Gastroesophageal sphincter (tissue), 4 donors: ENCODE measurements around the gene CABP7. TPM values are rescaled to one million over a fixed set of nuclear protein-coding genes. Genes with fewer than 3 reads are reported as not detected.

Source experiments
- ATAC-seq: fragments of 150-250 bp; one replicate; pipeline ENCODE4 v1.9.1; 2016; ENCODE audit warnings: mild to moderate bottlenecking, moderate library complexity
- H3K27ac ChIP-seq, 4 donors: fragments of 200-600 bp; sonication (generic) in 3 of 4; 1 replicate in 3 of 4; 2 replicates in 1 of 4; pipeline ENCODE4 v1.5.1; 2016 to 2019
- H3K27me3 ChIP-seq: fragments of 200-600 bp; sonication (generic); one replicate; pipeline ENCODE4 v1.5.1; 2019
- H3K36me3 ChIP-seq, 2 donors: fragments of 200-600 bp; sonication (generic); one replicate each; pipeline ENCODE4 v1.5.1; 2019; ENCODE audit warnings: control low read depth in 1 of 2
- H3K4me1 ChIP-seq, 3 donors: fragments of 200-600 bp; sonication (generic); 1 replicate in 2 of 3; 2 replicates in 1 of 3; pipeline ENCODE4 v1.5.1; 2016 to 2019; ENCODE audit warnings: control low read depth in 2 of 3
- H3K4me3 ChIP-seq, 2 donors: fragments of 200-600 bp; sonication (generic); one replicate each; pipeline ENCODE4 v1.5.1; 2019; ENCODE audit warnings: mild to moderate bottlenecking in 1 of 2, moderate library complexity in 1 of 2
- H3K9me3 ChIP-seq, 3 donors: fragments of 200-600 bp; sonication (generic); one replicate each; pipeline ENCODE4 v1.5.1; 2017 to 2019; ENCODE audit warnings: control low read depth in 2 of 3
- EP300 ChIP-seq: sonication (generic); formaldehyde crosslinking; IDR thresholded peaks from one replicate; pipeline ENCODE4 v1.6.1; 2017; ENCODE audit warnings: antibody characterized with exemption, mild to moderate bottlenecking
- POLR2A ChIP-seq, 2 donors: fragments of 450-650 bp; IDR thresholded peaks; one replicate each; pipeline ENCODE4 v1.6.1; 2017; ENCODE audit warnings: antibody characterized with exemption in 2 of 2, mild to moderate bottlenecking in 2 of 2, moderate library complexity in 1 of 2
- POLR2AphosphoS5 ChIP-seq: sonication (generic); formaldehyde crosslinking; IDR thresholded peaks from one replicate; pipeline ENCODE4 v1.6.1; 2017; ENCODE audit warnings: antibody characterized with exemption
- WGBS, 2 donors: methylation state at CpG; one replicate each; pipeline ENCODE4 v1.1.5; 2018; ENCODE audit warnings: low coverage in 1 of 2; 5-methylcytosine and 5-hydroxymethylcytosine counted together
- total RNA-seq, 4 donors: library from RNA; depleted of rRNA; stranded (reverse); fragments of >200 nt; gene quantifications; one replicate each; pipeline ENCODE4 v1.1.0, GENCODE V29; 2016
- TF ChIP-seq, protein P1 (sequence below), 4 experiments: fragments of 200-600 bp in 2 of 4; fragments of 450-650 bp in 2 of 4; sonication (generic) in 1 of 4; IDR thresholded peaks; one replicate each; pipeline ENCODE4 v1.5.1; 2017 to 2019; ENCODE audit warnings: antibody characterized with exemption in 4 of 4, mild to moderate bottlenecking in 2 of 4, moderate library complexity in 2 of 4

The CABP7 gene
- total RNA-seq, 4 donors from 2014 or later, result 0.27 to 0.62 (median 0.32) TPM; not detected in 1

DNA sequence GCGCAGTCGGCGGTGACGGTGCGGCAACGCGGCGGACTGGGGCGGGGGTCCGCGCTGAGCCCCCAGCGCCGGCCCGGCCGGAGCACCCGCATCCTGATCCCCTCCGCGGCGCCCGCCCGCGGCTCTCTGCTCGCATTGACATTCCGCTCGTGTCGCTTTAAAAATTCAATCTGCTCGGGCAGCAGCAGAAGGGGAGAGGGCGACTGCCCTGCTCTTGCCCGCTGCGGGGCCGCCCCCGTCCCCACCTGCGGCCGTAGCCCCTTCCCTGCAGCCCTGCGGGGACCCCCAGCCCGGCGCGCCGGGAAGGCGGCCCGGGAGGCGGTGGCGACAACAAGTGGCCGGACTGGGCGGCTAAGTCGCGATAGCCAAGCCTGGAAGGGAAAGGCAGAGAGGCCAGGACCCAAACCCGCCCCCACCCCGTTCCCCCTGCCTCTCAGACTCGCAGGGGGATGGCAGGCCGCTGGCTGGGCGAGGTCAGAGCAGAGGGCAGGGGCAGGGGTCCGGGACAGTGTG lies 1.1 kb downstream of the CABP7 start:
- H3K4me1 ChIP-seq, result peaks cover 0 to 18% (median 5%) of the 10 kb centered on the region in 3 donors
- peaks cover 73% of the 10 kb centered on the region for H3K27me3 ChIP-seq
- H3K4me3 ChIP-seq, result peak overlapping the region in 1 of 2 donors; percentile 44
- ATAC-seq, result no peak
- H3K9me3 ChIP-seq, result no peaks in the 10 kb centered on the region
- WGBS, 2 donors, result no CpG with 5 or more reads among the region's 53 CpGs
- no peak overlapping the region for H3K27ac ChIP-seq
- no peak for TF ChIP-seq POLR2A (IDR thresholded peaks at IDR 0.05)
- TF ChIP-seq POLR2AphosphoS5, result no peak
- TF ChIP-seq EP300, result no peak
- TF ChIP-seq, protein P1, sequence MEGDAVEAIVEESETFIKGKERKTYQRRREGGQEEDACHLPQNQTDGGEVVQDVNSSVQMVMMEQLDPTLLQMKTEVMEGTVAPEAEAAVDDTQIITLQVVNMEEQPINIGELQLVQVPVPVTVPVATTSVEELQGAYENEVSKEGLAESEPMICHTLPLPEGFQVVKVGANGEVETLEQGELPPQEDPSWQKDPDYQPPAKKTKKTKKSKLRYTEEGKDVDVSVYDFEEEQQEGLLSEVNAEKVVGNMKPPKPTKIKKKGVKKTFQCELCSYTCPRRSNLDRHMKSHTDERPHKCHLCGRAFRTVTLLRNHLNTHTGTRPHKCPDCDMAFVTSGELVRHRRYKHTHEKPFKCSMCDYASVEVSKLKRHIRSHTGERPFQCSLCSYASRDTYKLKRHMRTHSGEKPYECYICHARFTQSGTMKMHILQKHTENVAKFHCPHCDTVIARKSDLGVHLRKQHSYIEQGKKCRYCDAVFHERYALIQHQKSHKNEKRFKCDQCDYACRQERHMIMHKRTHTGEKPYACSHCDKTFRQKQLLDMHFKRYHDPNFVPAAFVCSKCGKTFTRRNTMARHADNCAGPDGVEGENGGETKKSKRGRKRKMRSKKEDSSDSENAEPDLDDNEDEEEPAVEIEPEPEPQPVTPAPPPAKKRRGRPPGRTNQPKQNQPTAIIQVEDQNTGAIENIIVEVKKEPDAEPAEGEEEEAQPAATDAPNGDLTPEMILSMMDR (IDR thresholded peaks at IDR 0.05), result no peak
- no peaks in the 10 kb centered on the region for H3K36me3 ChIP-seq

DNA sequence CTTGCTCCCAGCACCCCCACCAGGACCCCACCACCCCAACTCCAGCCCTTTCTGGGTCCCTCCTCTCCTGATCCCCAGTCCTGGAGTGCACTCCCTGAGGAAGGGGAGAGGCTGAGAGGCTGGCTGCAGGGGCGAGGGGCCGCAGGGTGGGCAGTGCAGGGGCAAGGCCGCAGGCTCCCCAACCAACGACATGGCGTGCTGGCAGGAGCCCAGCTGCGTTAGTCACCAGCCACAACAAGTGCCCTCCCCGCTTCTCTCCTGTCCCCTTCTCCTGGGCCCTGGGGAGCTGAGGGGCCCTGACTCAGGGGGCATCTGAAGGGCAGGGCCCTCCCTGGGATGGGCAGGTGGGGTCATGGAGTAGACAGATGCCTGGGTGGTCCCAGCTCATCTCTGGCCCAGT lies 2.3 kb downstream of the CABP7 start:
- H3K36me3 ChIP-seq, result no peaks in the 10 kb centered on the region
- no peak overlapping the region for H3K27ac ChIP-seq
- TF ChIP-seq, protein P1 (IDR thresholded peaks at IDR 0.05), result no peak
- no peak for TF ChIP-seq POLR2AphosphoS5
- no peak for TF ChIP-seq POLR2A (IDR thresholded peaks at IDR 0.05)
- TF ChIP-seq EP300, result no peak
- H3K4me3 ChIP-seq, result no peak overlapping the region
- no peak for ATAC-seq
- H3K4me1 ChIP-seq, result peaks cover 0 to 22% (median 5%) of the 10 kb centered on the region in 3 donors
- H3K9me3 ChIP-seq, result no peaks in the 10 kb centered on the region
- peaks cover 73% of the 10 kb centered on the region for H3K27me3 ChIP-seq
- WGBS, 2 donors, result 67% methylated on average over 3 of the region's 7 CpGs; no CpG with 5 or more reads in 1 of the 2 donors

DNA sequence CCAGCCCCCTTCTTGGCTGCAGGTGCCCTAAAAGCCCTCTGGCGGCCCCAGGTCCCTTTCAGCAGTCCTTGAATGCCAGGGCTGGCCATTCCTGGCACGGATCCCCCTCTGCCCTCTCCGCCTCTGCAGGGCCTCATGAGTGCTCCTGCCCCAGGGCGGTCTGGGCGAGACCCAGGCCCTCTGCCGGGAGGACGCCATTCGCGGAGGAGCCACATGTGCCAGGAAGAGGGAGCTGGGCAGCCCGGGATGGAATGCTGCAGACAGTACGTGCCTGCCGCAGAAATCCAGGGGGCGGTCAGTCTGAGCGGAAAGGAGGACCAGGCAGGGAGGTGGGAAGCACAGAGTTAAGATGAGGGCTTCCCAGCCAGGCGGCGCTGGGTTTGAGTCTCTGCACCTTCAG lies 2.8 kb downstream of the CABP7 start:
- TF ChIP-seq EP300, result no peak
- Histone ChIP-seq H3K27me3 (peaks cover 68% of the 10 kb centered on the region), H3K4me1 (peaks cover 0 to 25% (median 5%) of the 10 kb centered on the region in 3 donors), H3K4me3 (no peak overlapping the region), H3K27ac (no peak overlapping the region), H3K36me3 (no peaks in the 10 kb centered on the region), H3K9me3 (no peaks in the 10 kb centered on the region)
- WGBS, 2 donors, result no CpG with 5 or more reads among the region's 16 CpGs
- ATAC-seq, result no peak

DNA sequence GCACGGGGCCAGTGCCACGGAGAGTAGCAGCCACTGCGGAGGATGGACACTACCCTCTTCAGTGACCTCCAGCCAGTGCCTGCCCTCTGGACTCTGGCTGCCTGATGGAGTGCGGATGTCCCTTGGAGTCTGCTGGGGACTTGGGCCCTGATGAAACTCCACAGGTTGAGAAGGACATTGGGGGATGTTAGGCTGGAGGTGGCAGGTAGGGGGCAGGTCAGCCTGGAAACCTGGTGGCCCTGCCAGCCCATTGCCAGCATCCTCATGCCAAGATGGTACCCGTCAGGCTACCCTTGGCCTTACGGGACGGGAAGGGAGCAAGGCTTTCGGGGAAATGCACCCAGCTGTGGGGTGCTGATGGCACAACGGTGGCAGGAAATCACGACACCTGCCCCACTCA lies 4.0 kb downstream of the CABP7 start:
- WGBS, 2 donors, result no CpG with 5 or more reads among the region's 10 CpGs

DNA sequence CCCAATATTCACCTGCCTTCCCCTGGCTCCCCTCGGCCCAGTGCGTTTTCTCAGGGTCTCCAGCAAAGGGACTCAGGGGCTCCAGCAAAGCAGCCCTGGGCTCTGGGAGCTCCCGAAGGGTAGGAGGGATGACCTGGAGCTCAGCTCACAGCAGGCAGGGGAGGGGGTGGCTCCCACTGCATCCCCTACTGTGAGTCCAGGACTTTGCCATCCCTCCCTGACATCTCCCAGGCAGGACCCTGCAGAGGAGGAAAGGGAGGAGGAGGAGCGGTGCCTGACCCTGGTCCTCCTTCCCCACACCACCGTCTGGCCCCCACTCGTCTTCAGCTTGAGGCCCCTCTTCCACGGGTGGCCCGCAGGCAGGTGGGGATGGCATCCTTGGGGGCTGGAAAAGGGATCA lies 5.0 kb downstream of the CABP7 start:
- H3K27me3 ChIP-seq, result peaks cover 46% of the 10 kb centered on the region
- H3K4me1 ChIP-seq, result peaks cover 0 to 19% (median 3%) of the 10 kb centered on the region in 3 donors
- H3K27ac ChIP-seq, result no peak overlapping the region
- TF ChIP-seq EP300, result no peak
- TF ChIP-seq, protein P1 (IDR thresholded peaks at IDR 0.05), result no peak
- TF ChIP-seq POLR2AphosphoS5, result no peak
- no peak for TF ChIP-seq POLR2A (IDR thresholded peaks at IDR 0.05)
- no peak for ATAC-seq
- no peak overlapping the region for H3K4me3 ChIP-seq
- peaks cover 0 to 8% of the 10 kb centered on the region in 2 donors for H3K36me3 ChIP-seq
- WGBS, 2 donors, result no CpG with 5 or more reads among the region's 8 CpGs
- no peaks in the 10 kb centered on the region for H3K9me3 ChIP-seq

More for the DNA sequence above, 4.0 kb downstream of the CABP7 start:
- Histone ChIP-seq H3K4me3 (no peak overlapping the region), H3K27me3 (peaks cover 57% of the 10 kb centered on the region), H3K4me1 (peaks cover 0 to 25% (median 5%) of the 10 kb centered on the region in 3 donors), H3K36me3 (no peaks in the 10 kb centered on the region), H3K9me3 (no peaks in the 10 kb centered on the region), H3K27ac (no peak overlapping the region)
- ATAC-seq, result no peak
- TF ChIP-seq, protein P1 (IDR thresholded peaks at IDR 0.05), result no peak
- no peak for TF ChIP-seq POLR2A (IDR thresholded peaks at IDR 0.05)
